ENCODE results near the gene ATP1B1.

Gene ATP1B1

GRCh38 chr1:169150641-169151337 is 44.3 kb downstream of the ATP1B1 start:
- TF ChIP-seq CTCF (IDR thresholded peaks at IDR 0.05; ENCODE audit: borderline replicate concordance, control extremely low read depth, extremely low read depth, insufficient read depth, missing control alignments), result no peak
- no peak for DNase-seq (ENCODE audit: low spot score)
- in situ Hi-C loops (cut with MboI; ENCODE audit: low sequenced_read_pairs, unreplicated experiment), result no loop called here

- DNase-seq (ENCODE audit: low spot score), result no peak
- no peak for TF ChIP-seq CTCF (IDR thresholded peaks at IDR 0.05; ENCODE audit: borderline replicate concordance, control extremely low read depth, extremely low read depth, insufficient read depth, missing control alignments)
These were observed 44.9 kb downstream of the ATP1B1 start for GRCh38 chr1:169151338-169151837.

GRCh38 chr1:169155675-169156074 is 49.2 kb downstream of the ATP1B1 start:
- TF ChIP-seq CTCF (IDR thresholded peaks at IDR 0.05; ENCODE audit: borderline replicate concordance, control extremely low read depth, extremely low read depth, insufficient read depth, missing control alignments), result no peak
- no peak for DNase-seq (ENCODE audit: low spot score)
- in situ Hi-C loops (cut with MboI; ENCODE audit: low sequenced_read_pairs, unreplicated experiment), result no loop called here

More at GRCh38 chr1:169151338-169151837, 44.9 kb downstream of the ATP1B1 start:
- in situ Hi-C loops (cut with MboI; ENCODE audit: low sequenced_read_pairs, unreplicated experiment), result no loop called here

GRCh38 chr1:169156580-169156979 is 50.1 kb downstream of the ATP1B1 start:
- in situ Hi-C loops (cut with MboI; ENCODE audit: low sequenced_read_pairs, unreplicated experiment), result no loop called here
- no peak for TF ChIP-seq CTCF (IDR thresholded peaks at IDR 0.05; ENCODE audit: borderline replicate concordance, control extremely low read depth, extremely low read depth, insufficient read depth, missing control alignments)
- DNase-seq (ENCODE audit: low spot score), result no peak

- in situ Hi-C loops (cut with MboI; ENCODE audit: low sequenced_read_pairs, unreplicated experiment), result no loop called here
- no peak for DNase-seq (ENCODE audit: low spot score)
- TF ChIP-seq CTCF (IDR thresholded peaks at IDR 0.05; ENCODE audit: borderline replicate concordance, control extremely low read depth, extremely low read depth, insufficient read depth, missing control alignments), result no peak
These were observed 54.5 kb downstream of the ATP1B1 start for GRCh38 chr1:169160845-169161495.

GRCh38 chr1:169161496-169162194 is 55.2 kb downstream of the ATP1B1 start:
- TF ChIP-seq CTCF (IDR thresholded peaks at IDR 0.05; ENCODE audit: borderline replicate concordance, control extremely low read depth, extremely low read depth, insufficient read depth, missing control alignments), result no peak
- in situ Hi-C loops (cut with MboI; ENCODE audit: low sequenced_read_pairs, unreplicated experiment), result no loop called here
- no peak for DNase-seq (ENCODE audit: low spot score)

Measured in GM13976 (cell line).